ENCODE results near the gene ACAD11. TPM values are rescaled to one million over a fixed set of nuclear protein-coding genes. Genes with fewer than 3 reads are reported as not detected.

Gene ACAD11
- total and polyA plus RNA-seq, 4 donors, result 52.2 to 357 (median 65.6) TPM

- Histone ChIP-seq H3K4me1 (ENCODE audit: control insufficient read depth in 4 of 4, insufficient read depth in 4 of 4, low read length in 3 of 4) (peaks cover 1 to 61% (median 23%) of the 10 kb centered on the region in 4 donors), H3K9ac (ENCODE audit: low read depth in 1 of 2, low read length in 2 of 2) (no peak overlapping the region), H3K36me3 (ENCODE audit: control insufficient read depth in 4 of 4, insufficient read depth in 3 of 4, low read depth in 1 of 4, low read length in 3 of 4) (peaks cover 0 to 5% (median 0%) of the 10 kb centered on the region in 4 donors), H3K27ac (ENCODE audit: low read depth in 1 of 2, low read length in 2 of 2) (no peak overlapping the region), H3K4me3 (ENCODE audit: low read depth in 1 of 3, low read length in 3 of 3) (no peak overlapping the region), H3K9me3 (ENCODE audit: control insufficient read depth in 4 of 4, low read length in 3 of 4) (no peaks in the 10 kb centered on the region), H3K27me3 (ENCODE audit: control insufficient read depth in 4 of 4, insufficient read depth in 4 of 4, low read length in 3 of 4) (no peaks in the 10 kb centered on the region)
- peak; percentile 6 for TF ChIP-seq NR2F2 (IDR thresholded peaks at IDR 0.05)
- no peak for TF ChIP-seq ZBTB33 (IDR thresholded peaks at IDR 0.05)
- no peak for DNase-seq (ENCODE audit: low spot score)
- 86% methylated on average over 2 of the region's 2 CpGs for WGBS
Measured at GRCh38 chr3:132655471-132655870, 4.1 kb downstream of the ACAD11 start.

- no peaks in the 10 kb centered on the region for H3K9me3 ChIP-seq (ENCODE audit: control insufficient read depth in 4 of 4, low read length in 3 of 4)
- H3K4me1 ChIP-seq (ENCODE audit: control insufficient read depth in 4 of 4, insufficient read depth in 4 of 4, low read length in 3 of 4), result peaks cover 1 to 62% (median 23%) of the 10 kb centered on the region in 4 donors
- peaks cover 0 to 5% (median 0%) of the 10 kb centered on the region in 4 donors for H3K36me3 ChIP-seq (ENCODE audit: control insufficient read depth in 4 of 4, insufficient read depth in 3 of 4, low read depth in 1 of 4, low read length in 3 of 4)
- WGBS, result 91% methylated on average over 5 of the region's 5 CpGs
- DNase-seq (ENCODE audit: low spot score), result no peak
- H3K27ac ChIP-seq (ENCODE audit: low read depth in 1 of 2, low read length in 2 of 2), result no peak overlapping the region
- H3K4me3 ChIP-seq (ENCODE audit: low read depth in 1 of 3, low read length in 3 of 3), result no peak overlapping the region
- no peak for TF ChIP-seq NR2F2 (IDR thresholded peaks at IDR 0.05)
- no peak for TF ChIP-seq EGR1 (IDR thresholded peaks at IDR 0.05; ENCODE audit: low read depth in 2 of 2)
- TF ChIP-seq REST (IDR thresholded peaks at IDR 0.05), result no peak
- no peak for TF ChIP-seq HNF4A (conservative IDR thresholded peaks at IDR 0.05)
- TF ChIP-seq MAX (IDR thresholded peaks at IDR 0.05), result no peak
- TF ChIP-seq CTCF (IDR thresholded peaks at IDR 0.05; ENCODE audit: low read depth, low read length, missing input control), result no peak
- no peak for TF ChIP-seq ZBTB33 (IDR thresholded peaks at IDR 0.05)
- TF ChIP-seq ATF3 (IDR thresholded peaks at IDR 0.05), result no peak
- no peak for TF ChIP-seq TAF1 (conservative IDR thresholded peaks at IDR 0.05)
- no peak for TF ChIP-seq JUND (IDR thresholded peaks at IDR 0.05)
- no peak for TF ChIP-seq RAD21 (IDR thresholded peaks at IDR 0.05)
- TF ChIP-seq HNF4G (IDR thresholded peaks at IDR 0.05), result no peak
- H3K27me3 ChIP-seq (ENCODE audit: control insufficient read depth in 4 of 4, insufficient read depth in 4 of 4, low read length in 3 of 4), result no peaks in the 10 kb centered on the region
- H3K9ac ChIP-seq (ENCODE audit: low read depth in 1 of 2, low read length in 2 of 2), result no peak overlapping the region
Measured at GRCh38 chr3:132654721-132655120, 4.9 kb downstream of the ACAD11 start.

All from liver (tissue), 9 donors.